Measurements from ENCODE around the gene ADCY3.

Gene ADCY3

GRCh38 chr2:24872344-24873115, 47.5 kb downstream of the ADCY3 start:
- no peak for DNase-seq

GRCh38 chr2:24871852-24872333, 48.1 kb downstream of the ADCY3 start:
- no peak for DNase-seq

GRCh38 chr2:24870891-24871705, 48.9 kb downstream of the ADCY3 start:
- DNase-seq: no peak

- no peak for DNase-seq
Measured at GRCh38 chr2:24870440-24870839, 49.6 kb downstream of the ADCY3 start.

- no peak for DNase-seq
Measured at GRCh38 chr2:24866946-24867345, 53.1 kb downstream of the ADCY3 start.

- no peak for DNase-seq
Measured at GRCh38 chr2:24863641-24864040, 56.4 kb downstream of the ADCY3 start.

- DNase-seq: no peak
Measured at GRCh38 chr2:24861500-24861899, 58.5 kb downstream of the ADCY3 start.

GRCh38 chr2:24860631-24861030, 59.4 kb downstream of the ADCY3 start:
- DNase-seq: no peak

- DNase-seq: peak; percentile 0
Measured at GRCh38 chr2:24859968-24860600, 60.0 kb downstream of the ADCY3 start.

GRCh38 chr2:24858996-24859395, 61.0 kb downstream of the ADCY3 start:
- no peak for DNase-seq

GRCh38 chr2:24857746-24858145, 62.3 kb downstream of the ADCY3 start:
- DNase-seq: no peak

- DNase-seq: no peak
Measured at GRCh38 chr2:24856791-24857211, 63.2 kb downstream of the ADCY3 start.

GRCh38 chr2:24855726-24856125, 64.3 kb downstream of the ADCY3 start:
- DNase-seq: no peak

- DNase-seq: no peak
Measured at GRCh38 chr2:24855022-24855622, 64.9 kb downstream of the ADCY3 start.

GRCh38 chr2:24853996-24854395, 66.0 kb downstream of the ADCY3 start:
- no peak for DNase-seq

GRCh38 chr2:24853046-24853445, 67.0 kb downstream of the ADCY3 start:
- no peak for DNase-seq

- no peak for DNase-seq
Measured at GRCh38 chr2:24852431-24853020, 67.5 kb downstream of the ADCY3 start.

GRCh38 chr2:24852026-24852425, 68.0 kb downstream of the ADCY3 start:
- no peak for DNase-seq

- no peak for DNase-seq
Measured at GRCh38 chr2:24850944-24851343, 69.1 kb downstream of the ADCY3 start.

- DNase-seq: no peak
Measured at GRCh38 chr2:24845691-24846090, 74.3 kb downstream of the ADCY3 start.

GRCh38 chr2:24844023-24844685, 75.9 kb downstream of the ADCY3 start:
- DNase-seq: no peak

- no peak for DNase-seq
Measured at GRCh38 chr2:24843330-24843860, 76.6 kb downstream of the ADCY3 start.
